HepG2 (cell line): ENCODE results near the gene MRM2. TPM values are rescaled to one million over a fixed set of nuclear protein-coding genes. Genes with fewer than 3 reads are reported as not detected.

Experiments used
- BATF2 ChIP-seq: sonication (generic); formaldehyde crosslinking; IDR thresholded peaks from 2 replicates; pipeline ENCODE4 v1.8.0; 2022; ENCODE audit warnings: mild to moderate bottlenecking, missing genetic modification reagents, moderate library complexity
- BHLHE40 ChIP-seq: IDR thresholded peaks from 2 replicates; pipeline ENCODE4 v1.6.1; 2011; ENCODE audit warnings: low read length, improper control_type of control experiment
- BRCA1 ChIP-seq: sonication (generic); formaldehyde crosslinking; IDR thresholded peaks from 2 replicates; pipeline ENCODE4 v1.4.0; 2020; ENCODE audit warnings: missing genetic modification reagents
- CENPX ChIP-seq: sonication (generic); formaldehyde crosslinking; IDR thresholded peaks from 2 replicates; pipeline ENCODE4 v1.9.0; 2021; ENCODE audit warnings: mild to moderate bottlenecking, missing genetic modification reagents, moderate library complexity
- GTF2F1 ChIP-seq: fragments of 150-350 bp; IDR thresholded peaks from 2 replicates; pipeline ENCODE4 v1.6.1; 2014; ENCODE audit warnings: low read length
- IRF2 ChIP-seq: IDR thresholded peaks from 2 replicates; pipeline ENCODE4 v1.6.1; 2018; ENCODE audit warnings: missing genetic modification reagents, missing compliant biosample characterization
- MZF1 ChIP-seq: sonication (generic); formaldehyde crosslinking; IDR thresholded peaks from 2 replicates; pipeline ENCODE4 v1.8.1; 2023; ENCODE audit warnings: mild to moderate bottlenecking, missing genetic modification reagents, borderline replicate concordance
- PAX8 ChIP-seq: sonication (generic); formaldehyde crosslinking; IDR thresholded peaks from 2 replicates; pipeline ENCODE4 v1.8.0; 2022; ENCODE audit warnings: mild to moderate bottlenecking, missing genetic modification reagents, borderline replicate concordance
- SALL2 ChIP-seq: sonication (generic); formaldehyde crosslinking; IDR thresholded peaks from 2 replicates; pipeline ENCODE4 v1.8.1; 2023; ENCODE audit warnings: mild to moderate bottlenecking, missing genetic modification reagents, inconsistent platforms
- SNAPC5 ChIP-seq: sonication (generic); formaldehyde crosslinking; IDR thresholded peaks from 2 replicates; pipeline ENCODE4 v1.8.1; 2023; ENCODE audit warnings: mild to moderate bottlenecking, missing genetic modification reagents, borderline replicate concordance
- TMF1 ChIP-seq: sonication (generic); formaldehyde crosslinking; IDR thresholded peaks from 2 replicates; pipeline ENCODE4 v1.8.1; 2022; ENCODE audit warnings: low read depth, missing genetic modification reagents
- TOPORS ChIP-seq: sonication (generic); formaldehyde crosslinking; IDR thresholded peaks from 2 replicates; pipeline ENCODE4 v1.8.0; 2023; ENCODE audit warnings: mild to moderate bottlenecking, missing genetic modification reagents
- ZBTB34 ChIP-seq: sonication (generic); formaldehyde crosslinking; IDR thresholded peaks from 2 replicates; pipeline ENCODE4 v1.8.0; 2022; ENCODE audit warnings: mild to moderate bottlenecking, missing genetic modification reagents
- ZC3H4 ChIP-seq: sonication (generic); formaldehyde crosslinking; IDR thresholded peaks from 2 replicates; pipeline ENCODE4 v1.4.0; 2020; ENCODE audit warnings: missing genetic modification reagents, borderline replicate concordance
- ZGPAT ChIP-seq: IDR thresholded peaks from 2 replicates; pipeline ENCODE4 v1.6.1; 2016; ENCODE audit warnings: mild to moderate bottlenecking
- ZNF547 ChIP-seq: sonication (generic); formaldehyde crosslinking; IDR thresholded peaks from 2 replicates; pipeline ENCODE4 v1.5.1; 2020; ENCODE audit warnings: mild to moderate bottlenecking, missing genetic modification reagents
- ZZZ3 ChIP-seq: sonication (generic); formaldehyde crosslinking; IDR thresholded peaks from 2 replicates; pipeline ENCODE4 v1.4.0; 2020; ENCODE audit warnings: missing genetic modification reagents, mild to moderate bottlenecking, borderline replicate concordance
- polyA plus RNA-seq, 8 experiments: library from polyadenylated mRNA; depleted of rRNA in 3 of 8; stranded (reverse) in 7 of 8; unstranded in 1 of 8; fragments of >200 nt; fragmentation: Illumina TruSeq in 4 of 8; extraction: Trizol in 4 of 8; gene quantifications; 2 replicates each; pipeline versions ENCODE4 v1.2.1 to v1.2.3, GENCODE V29; 2011 to 2016; ENCODE audit warnings: low read depth in 4 of 8, missing spikeins in 1 of 8, mixed read lengths in 1 of 8; ENCODE audit not compliant: insufficient read depth in 1 of 8
- total RNA-seq, 5 experiments: library from RNA; depleted of rRNA; stranded (reverse); fragments of >200 nt; fragmentation: Illumina TruSeq; extraction: Trizol; gene quantifications; 2 replicates each; pipeline ENCODE4 v1.2.3, GENCODE V29; 2016; ENCODE audit warnings: low read depth in 1 of 5
- TF ChIP-seq, protein P1 (sequence below): sonication (generic); formaldehyde crosslinking; IDR thresholded peaks from 2 replicates; pipeline ENCODE4 v1.5.1; 2020; ENCODE audit warnings: mild to moderate bottlenecking, missing genetic modification reagents, moderate library complexity

Gene MRM2
- total and polyA plus RNA-seq, 2 of the 13 experiments (the other 11 are each of a cell fraction or from before 2014, with no cell fraction given), result 13.2 to 34.2 TPM

GRCh38 chr7:2241580-2242540, at the start of gene MRM2, which contains the start of gene NUDT1 (continued):
- TF ChIP-seq ZZZ3 (0 out of 2 replicates have a peak, but pooled peaks have one; percentile 22), TOPORS (CRISPR knock-in tag) (peak; percentile 84), BATF2 (CRISPR knock-in tag) (peak; percentile 92; the same call in 1 of the 2 replicates), IRF2 (peak; percentile 66), ZC3H4 (CRISPR knock-in tag) (no peak), MZF1 (no peak), ZNF547 (CRISPR knock-in tag) (peak; percentile 61; the same call in 1 of the 2 replicates), GTF2F1 (no peak), ZBTB34 (CRISPR knock-in tag) (peak; percentile 28; the same call in 1 of the 2 replicates), ZGPAT (CRISPR knock-in tag) (peak; percentile 72), BRCA1 (CRISPR knock-in tag) (0 out of 2 replicates have a peak, but pooled peaks have one; percentile 37), TMF1 (peak; percentile 81; the same call in 1 of the 2 replicates), BHLHE40 (0 out of 2 replicates have a peak, but pooled peaks have one; percentile 17), PAX8 (0 out of 2 replicates have a peak, but pooled peaks have one; percentile 14), SALL2 (CRISPR knock-in tag) (peak; percentile 80), SNAPC5 (peak; percentile 84; the same call in 1 of the 2 replicates), CENPX (CRISPR knock-in tag) (no peak)
- TF ChIP-seq, protein P1, sequence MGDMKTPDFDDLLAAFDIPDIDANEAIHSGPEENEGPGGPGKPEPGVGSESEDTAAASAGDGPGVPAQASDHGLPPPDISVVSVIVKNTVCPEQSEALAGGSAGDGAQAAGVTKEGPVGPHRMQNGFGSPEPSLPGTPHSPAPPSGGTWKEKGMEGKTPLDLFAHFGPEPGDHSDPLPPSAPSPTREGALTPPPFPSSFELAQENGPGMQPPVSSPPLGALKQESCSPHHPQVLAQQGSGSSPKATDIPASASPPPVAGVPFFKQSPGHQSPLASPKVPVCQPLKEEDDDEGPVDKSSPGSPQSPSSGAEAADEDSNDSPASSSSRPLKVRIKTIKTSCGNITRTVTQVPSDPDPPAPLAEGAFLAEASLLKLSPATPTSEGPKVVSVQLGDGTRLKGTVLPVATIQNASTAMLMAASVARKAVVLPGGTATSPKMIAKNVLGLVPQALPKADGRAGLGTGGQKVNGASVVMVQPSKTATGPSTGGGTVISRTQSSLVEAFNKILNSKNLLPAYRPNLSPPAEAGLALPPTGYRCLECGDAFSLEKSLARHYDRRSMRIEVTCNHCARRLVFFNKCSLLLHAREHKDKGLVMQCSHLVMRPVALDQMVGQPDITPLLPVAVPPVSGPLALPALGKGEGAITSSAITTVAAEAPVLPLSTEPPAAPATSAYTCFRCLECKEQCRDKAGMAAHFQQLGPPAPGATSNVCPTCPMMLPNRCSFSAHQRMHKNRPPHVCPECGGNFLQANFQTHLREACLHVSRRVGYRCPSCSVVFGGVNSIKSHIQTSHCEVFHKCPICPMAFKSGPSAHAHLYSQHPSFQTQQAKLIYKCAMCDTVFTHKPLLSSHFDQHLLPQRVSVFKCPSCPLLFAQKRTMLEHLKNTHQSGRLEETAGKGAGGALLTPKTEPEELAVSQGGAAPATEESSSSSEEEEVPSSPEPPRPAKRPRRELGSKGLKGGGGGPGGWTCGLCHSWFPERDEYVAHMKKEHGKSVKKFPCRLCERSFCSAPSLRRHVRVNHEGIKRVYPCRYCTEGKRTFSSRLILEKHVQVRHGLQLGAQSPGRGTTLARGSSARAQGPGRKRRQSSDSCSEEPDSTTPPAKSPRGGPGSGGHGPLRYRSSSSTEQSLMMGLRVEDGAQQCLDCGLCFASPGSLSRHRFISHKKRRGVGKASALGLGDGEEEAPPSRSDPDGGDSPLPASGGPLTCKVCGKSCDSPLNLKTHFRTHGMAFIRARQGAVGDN (CRISPR knock-in tag), result peak; percentile 91
